HG03135 (cell line): ENCODE results near the gene EXD3.
"Not testable (repeated sequence)": the region's sequence is repeated elsewhere in the genome, so short reads cannot be mapped to it uniquely, and the experiment has no call there.

Source experiments
- ATAC-seq: cut with Tn5 transposase; IDR thresholded peaks from one replicate; pipeline ENCODE4 v1.9.1; 2021; ENCODE audit warnings: mild to moderate bottlenecking, moderate library complexity; ENCODE audit not compliant: unreplicated experiment

EXD3 gene

GRCh38 chr9:137397675-137398423 lies 25.1 kb downstream of the EXD3 start:
- ATAC-seq = no peak

GRCh38 chr9:137396634-137397367 lies 26.2 kb downstream of the EXD3 start:
- no peak for ATAC-seq

- no peak for ATAC-seq
These were observed 26.7 kb downstream of the EXD3 start for GRCh38 chr9:137396227-137396626.

- ATAC-seq = no peak
These were observed 27.3 kb downstream of the EXD3 start for GRCh38 chr9:137395666-137396010.

DNA sequence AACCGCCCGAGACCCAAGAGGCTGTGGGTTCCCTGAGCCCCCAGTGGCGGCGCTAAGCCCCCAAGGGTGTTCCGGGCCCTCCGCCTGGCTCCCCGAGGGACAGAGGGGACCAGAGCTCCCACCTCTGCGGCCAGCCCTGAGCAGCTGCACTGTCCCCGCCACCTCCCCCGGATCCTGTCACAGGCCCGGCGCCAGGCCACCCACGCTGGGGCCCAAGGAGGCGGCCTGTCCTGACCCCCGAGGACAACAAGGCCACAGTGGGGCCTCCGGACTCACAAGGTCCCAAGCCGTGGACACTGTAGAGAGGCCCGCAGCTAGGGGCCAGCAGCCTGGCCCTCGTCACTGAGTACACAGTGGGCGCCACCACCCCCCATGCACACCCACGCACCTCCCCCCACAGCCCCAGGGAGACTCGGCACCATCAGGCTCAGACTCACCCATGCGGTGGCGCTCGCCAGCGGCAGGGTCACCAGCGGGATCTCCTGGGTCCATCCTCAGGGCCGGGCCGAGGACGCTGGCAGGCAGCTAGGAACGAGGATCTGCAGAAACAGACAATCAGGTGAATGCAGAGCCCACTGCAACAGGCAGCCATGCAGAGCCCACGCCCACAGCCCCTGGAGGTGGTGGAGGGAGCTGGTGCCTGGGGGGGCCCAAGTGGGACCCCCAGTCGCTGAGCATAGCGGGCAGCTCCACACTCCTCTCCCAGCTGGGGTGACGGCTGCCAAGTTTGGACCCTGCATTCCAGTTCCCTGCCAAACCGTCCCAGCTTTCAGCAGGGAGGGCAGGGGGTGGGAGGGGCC lies 27.9 kb downstream of the EXD3 start:
- ATAC-seq = no peak

DNA sequence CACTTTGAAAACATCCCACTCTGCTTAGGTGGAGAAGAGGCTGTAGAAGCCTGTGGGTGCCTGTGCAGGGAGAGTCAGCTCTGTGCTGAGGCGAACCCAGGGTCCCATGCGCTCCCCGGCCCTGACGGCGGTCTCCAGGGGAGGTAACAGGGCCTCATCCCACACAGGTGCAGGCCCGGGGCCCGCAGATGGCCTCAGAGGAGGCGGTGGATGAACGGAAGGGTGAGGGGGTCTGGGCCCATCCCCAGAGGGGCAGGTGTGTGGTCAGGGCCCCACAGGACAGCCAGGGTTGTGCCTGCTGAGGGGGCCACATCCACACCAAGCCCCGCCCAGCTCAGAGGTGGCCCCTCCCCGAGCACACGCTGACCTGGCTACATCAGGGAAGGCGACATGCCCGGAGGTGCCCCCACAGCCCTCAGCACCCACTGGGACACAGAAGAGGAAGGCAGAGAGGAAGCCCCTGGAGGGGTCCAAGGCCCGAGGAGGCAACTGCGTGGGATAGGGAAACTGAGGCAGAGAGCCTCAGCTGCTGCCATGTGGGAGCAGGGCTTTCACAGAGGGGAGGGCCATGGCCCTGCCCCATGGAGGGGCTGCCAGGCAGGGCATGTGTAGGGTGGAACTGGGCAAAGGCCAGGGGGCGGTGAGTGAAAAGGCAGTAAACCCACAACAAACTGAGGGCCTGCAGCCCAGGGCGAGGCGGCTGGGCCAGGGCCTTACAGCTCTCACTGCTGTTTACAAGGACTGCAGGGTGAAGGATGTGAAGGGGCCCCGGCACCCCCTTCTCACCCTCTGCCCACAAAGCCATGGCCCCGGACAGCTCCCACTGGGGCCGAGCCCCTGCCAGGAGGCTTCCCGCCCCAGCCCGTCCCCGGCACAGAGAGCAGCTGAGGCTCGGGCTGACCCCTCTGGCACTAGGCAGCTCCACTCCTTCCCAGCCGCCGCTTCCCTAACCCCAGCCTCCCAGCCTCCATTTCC lies 29.5 kb downstream of the EXD3 start:
- ATAC-seq = no peak

- ATAC-seq = no peak
These were observed 30.5 kb downstream of the EXD3 start for GRCh38 chr9:137392232-137393007.

DNA sequence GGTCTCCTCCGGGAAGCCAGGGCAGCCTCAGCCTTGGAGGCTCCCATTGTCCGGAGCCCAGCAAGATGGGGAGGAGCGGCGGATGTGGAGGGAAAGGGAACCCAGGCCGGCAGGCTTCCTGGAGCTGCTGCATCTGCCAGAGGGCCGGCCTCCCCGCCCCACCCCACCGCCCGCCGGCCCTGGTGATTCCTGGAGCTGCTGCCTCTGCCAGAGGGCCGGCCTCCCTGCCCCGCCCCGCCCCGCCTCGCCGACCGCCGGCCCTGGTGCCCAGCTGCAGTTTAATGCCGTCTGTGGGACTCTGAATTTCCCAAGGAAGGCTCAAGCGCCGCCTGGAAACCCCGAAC lies 31.6 kb downstream of the EXD3 start:
- no peak for ATAC-seq

- ATAC-seq = no peak
These were observed 32.2 kb downstream of the EXD3 start for GRCh38 chr9:137390553-137391410.

GRCh38 chr9:137389428-137389746 lies 33.6 kb downstream of the EXD3 start:
- no peak for ATAC-seq

DNA sequence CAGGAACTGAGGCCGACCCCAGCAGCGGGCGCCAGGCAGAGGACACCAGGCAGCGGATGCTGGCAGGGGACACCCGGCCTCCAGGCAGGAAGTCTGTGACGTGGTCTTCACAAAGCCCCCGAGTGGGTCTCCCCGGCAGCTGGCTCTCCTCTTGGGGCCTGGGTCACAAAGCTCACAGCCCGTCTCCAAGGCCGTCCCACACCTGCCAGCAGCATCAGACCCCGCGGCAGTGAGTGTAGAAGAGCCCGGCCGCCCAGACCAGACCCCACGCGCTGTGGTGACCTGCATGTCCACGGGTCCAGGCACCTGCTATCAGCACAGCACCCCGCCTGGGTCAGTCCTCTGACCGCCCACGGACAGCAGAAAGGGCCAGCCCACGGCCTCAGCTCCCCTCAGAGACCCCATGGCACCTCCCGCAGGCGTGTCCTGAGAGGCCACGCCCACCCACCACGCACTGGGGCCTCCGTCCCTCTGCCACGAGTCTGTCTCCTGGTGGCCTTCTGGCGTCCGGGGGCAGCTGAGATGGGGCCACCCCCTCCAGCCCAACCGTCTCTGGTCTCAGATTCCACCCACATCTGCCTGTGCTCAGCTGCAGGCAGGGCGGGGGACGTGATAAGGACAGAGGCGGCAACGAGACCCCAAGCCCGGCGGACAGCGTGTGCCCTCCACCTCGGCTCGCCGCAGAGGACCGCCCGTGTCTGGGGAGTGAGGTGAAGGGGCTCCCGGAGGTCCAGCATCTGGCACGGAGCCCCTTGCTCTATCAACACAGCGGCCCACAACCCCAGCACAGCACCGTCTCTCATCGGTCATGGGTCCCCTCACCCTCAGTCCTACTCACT lies 34.2 kb downstream of the EXD3 start:
- no peak for ATAC-seq

GRCh38 chr9:137387891-137388560 lies 34.9 kb downstream of the EXD3 start:
- no peak for ATAC-seq

GRCh38 chr9:137387114-137387890 lies 35.7 kb downstream of the EXD3 start:
- ATAC-seq = no peak

DNA sequence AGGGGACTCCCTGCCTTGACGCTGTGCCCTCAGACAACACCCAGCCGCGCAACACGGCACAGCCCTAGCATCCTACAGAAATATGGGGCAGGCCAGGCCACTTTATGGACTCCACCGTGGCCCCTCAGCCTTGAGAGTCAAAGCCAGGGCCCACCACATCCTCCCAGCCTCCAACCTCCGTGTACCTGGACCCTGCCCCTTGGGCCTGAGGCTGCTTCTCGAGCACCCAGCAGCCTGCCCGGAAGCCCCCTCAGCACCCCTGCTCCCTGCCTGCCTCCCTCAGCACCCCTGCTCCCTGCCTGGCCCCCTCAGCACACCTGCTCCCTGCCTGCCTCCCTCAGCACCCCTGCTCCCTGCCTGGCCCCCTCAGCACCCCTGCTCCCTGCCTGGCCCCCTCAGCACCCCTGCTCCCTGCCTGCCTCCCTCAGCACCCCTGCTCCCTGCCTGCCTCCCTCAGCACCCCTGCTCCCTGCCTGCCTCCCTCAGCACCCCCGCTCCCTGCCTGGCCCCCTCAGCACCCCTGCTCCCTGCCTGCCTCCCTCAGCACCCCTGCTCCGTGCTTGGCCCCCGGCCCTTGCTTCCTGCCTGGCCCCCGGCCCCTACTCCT lies 36.4 kb downstream of the EXD3 start:
- not testable (repeated sequence) for ATAC-seq

GRCh38 chr9:137385061-137385655 lies 37.8 kb downstream of the EXD3 start:
- no peak for ATAC-seq
